Spleen (tissue), 7 donors: ENCODE measurements around the gene SULT1C2.

Source experiments
- CTCF ChIP-seq, 11 experiments: fragments of 200-600 bp in 7 of 11; fragments of 450-650 bp in 4 of 11; sonication (generic) in 4 of 11; IDR thresholded peaks in 8 of 11; conservative IDR thresholded peaks in 3 of 11; 1 replicate in 7 of 11; 2 replicates in 4 of 11; pipeline versions ENCODE4 v1.4.0 to v1.8.0; 2016 to 2021; ENCODE audit warnings: antibody characterized with exemption in 11 of 11, inconsistent platforms in 4 of 11, mild to moderate bottlenecking in 1 of 11
- POLR2A ChIP-seq, 3 donors: fragments of 450-650 bp; IDR thresholded peaks; one replicate each; pipeline ENCODE4 v1.5.1; 2017; ENCODE audit warnings: antibody characterized with exemption in 3 of 3, mild to moderate bottlenecking in 1 of 3
- donor health status: DM: no; HTN: no; CAD: no; lungs with moderate emphysema.
- donor health status: DM: no; HTN: no; CAD: no.
- donor health status: DM: no; HTN: no; CAD: no.

DNA sequence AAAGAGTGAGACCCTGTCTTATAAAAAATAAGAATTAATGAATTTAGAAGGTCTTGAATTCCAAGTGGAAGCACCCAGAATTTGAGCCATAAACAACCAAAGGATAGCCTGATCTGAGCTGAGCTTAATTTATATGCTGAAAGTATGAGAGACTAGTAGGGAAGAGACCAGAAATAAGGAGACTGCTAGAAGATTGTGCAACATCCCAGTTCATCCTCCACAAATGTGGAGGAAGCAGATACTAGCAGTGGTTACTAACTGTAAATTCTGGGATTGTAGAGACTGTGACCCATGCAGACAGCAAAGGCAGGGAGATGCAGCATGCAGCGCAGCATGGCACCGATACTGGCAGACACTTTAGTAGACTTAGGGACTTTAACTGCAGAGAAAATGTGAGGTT lies 1.5 kb upstream of the SULT1C2 start:
- TF ChIP-seq POLR2A (IDR thresholded peaks at IDR 0.05) (no peak), CTCF (IDR thresholded peaks at IDR 0.05 in 8 of 11, conservative IDR thresholded peaks at IDR 0.05 in 3 of 11) (no peak)
